Measurements from ENCODE around the gene PPP1R3F.
"Not testable (repeated sequence)": the region's sequence is repeated elsewhere in the genome, so short reads cannot be mapped to it uniquely, and the experiment has no call there.

The PPP1R3F gene

GRCh38 chrX:49276207-49276606, 6.6 kb downstream of the PPP1R3F start:
- no peak for DNase-seq

GRCh38 chrX:49276671-49277534, 7.3 kb downstream of the PPP1R3F start:
- DNase-seq: no peak

- DNase-seq: no peak
Observed at GRCh38 chrX:49277535-49277830, 7.9 kb downstream of the PPP1R3F start.

- no peak for DNase-seq
Observed at GRCh38 chrX:49278081-49278480, 8.5 kb downstream of the PPP1R3F start.

GRCh38 chrX:49282647-49283011, 13.0 kb downstream of the PPP1R3F start:
- peak; percentile 43 for DNase-seq

- no peak for DNase-seq
Observed at GRCh38 chrX:49284212-49284611, 14.6 kb downstream of the PPP1R3F start.

- DNase-seq: no peak
Observed at GRCh38 chrX:49286136-49286535, 16.5 kb downstream of the PPP1R3F start.

- no peak for DNase-seq
Observed at GRCh38 chrX:49286581-49286980, 17.0 kb downstream of the PPP1R3F start.

GRCh38 chrX:49287665-49288064, 18.1 kb downstream of the PPP1R3F start:
- no peak for DNase-seq

- no peak for DNase-seq
Observed at GRCh38 chrX:49290215-49290614, 20.6 kb downstream of the PPP1R3F start.

GRCh38 chrX:49291615-49292337, 22.2 kb downstream of the PPP1R3F start:
- DNase-seq: peak; percentile 31

GRCh38 chrX:49292400-49293362, 23.1 kb downstream of the PPP1R3F start:
- DNase-seq: no peak

GRCh38 chrX:49299293-49299692, 29.7 kb downstream of the PPP1R3F start:
- DNase-seq: not testable (repeated sequence)

- DNase-seq: no peak
Observed at GRCh38 chrX:49300703-49301102, 31.1 kb downstream of the PPP1R3F start.

GRCh38 chrX:49303346-49303745, 33.8 kb downstream of the PPP1R3F start, which contains the start of gene GAGE10:
Gene GAGE10 (plus strand): TSS chrX:49303646. CDS start chrX:49304860, 1,214 bp downstream.
- DNase-seq: no peak

- DNase-seq: not testable (repeated sequence)
Observed at GRCh38 chrX:49307775-49308174, 38.2 kb downstream of the PPP1R3F start.

GRCh38 chrX:49308604-49309269, 39.1 kb downstream of the PPP1R3F start:
- no peak for DNase-seq

- DNase-seq: peak; percentile 31
Observed at GRCh38 chrX:49309401-49309981, 39.9 kb downstream of the PPP1R3F start.

GRCh38 chrX:49310371-49310770, 40.8 kb downstream of the PPP1R3F start:
- DNase-seq: no peak

- no peak for DNase-seq
Observed at GRCh38 chrX:49312176-49312575, 42.6 kb downstream of the PPP1R3F start.

- DNase-seq: no peak
Observed at GRCh38 chrX:49316085-49316484, 46.5 kb downstream of the PPP1R3F start.

- not testable (repeated sequence) for DNase-seq
Observed at GRCh38 chrX:49321737-49322136, 52.1 kb downstream of the PPP1R3F start, which contains the start of gene GAGE12J. Gene GAGE12J (plus strand): TSS chrX:49322037. CDS start chrX:49323194, 1,157 bp downstream.

Measured in fibroblast of upper back skin (primary cell).